DND-41 (cell line): ENCODE results near the gene GNPTG.

ENCODE experiments used
- ATAC-seq: fragments of 200-7000 bp; cut with Tn5 transposase; 3 replicates; pipeline ENCODE4 v1.9.1; 2021; ENCODE audit warnings: low read depth; ENCODE audit not compliant: insufficient read depth
- DNase-seq: peaks from one replicate; pipeline ENCODE4 v3.0.0-alpha.2; 2020
- H2AFZ ChIP-seq: 2 replicates; pipeline ENCODE4 v1.6.0; 2012; ENCODE audit warnings: low read depth, low read length
- H3K27ac ChIP-seq: 2 replicates; pipeline ENCODE4 v1.5.1; 2012; ENCODE audit warnings: low read length, inconsistent platforms
- H3K27me3 ChIP-seq: fragments of 200-600 bp; sonication (generic); 2 replicates; pipeline ENCODE4 v1.6.0; 2012; ENCODE audit warnings: low read length, mild to moderate bottlenecking, inconsistent platforms; ENCODE audit not compliant: insufficient read depth, poor library complexity
- H3K36me3 ChIP-seq: 2 replicates; pipeline ENCODE4 v1.5.1; 2012; ENCODE audit warnings: low read length, inconsistent platforms; ENCODE audit not compliant: insufficient read depth
- H3K4me1 ChIP-seq: 2 replicates; pipeline ENCODE4 v1.5.1; 2012; ENCODE audit warnings: mild to moderate bottlenecking, low read length; ENCODE audit not compliant: insufficient read depth
- H3K4me2 ChIP-seq: 2 replicates; pipeline ENCODE4 v1.6.0; 2012; ENCODE audit warnings: mild to moderate bottlenecking, moderate library complexity, low read length, inconsistent platforms; ENCODE audit not compliant: insufficient read depth
- H3K4me3 ChIP-seq, 2 experiments: fragments of 200-600 bp in 1 of 2; shearing (Covaris generic) in 1 of 2; 2 replicates each; pipeline ENCODE4 v1.5.1; 2012 to 2016; ENCODE audit warnings: inconsistent platforms in 2 of 2, low read length in 2 of 2, mild to moderate bottlenecking in 2 of 2, low read depth in 1 of 2, moderate library complexity in 1 of 2
- H3K79me2 ChIP-seq: 2 replicates; pipeline ENCODE4 v1.6.0; 2012; ENCODE audit warnings: low read length, inconsistent platforms; ENCODE audit not compliant: insufficient read depth
- H3K9ac ChIP-seq: 2 replicates; pipeline ENCODE4 v1.6.0; 2012; ENCODE audit warnings: low read depth, mild to moderate bottlenecking, inconsistent platforms, low read length, moderate library complexity
- H3K9me3 ChIP-seq: 2 replicates; pipeline ENCODE4 v1.5.1; 2012; ENCODE audit warnings: low read length, moderate library complexity, mild to moderate bottlenecking, inconsistent platforms; ENCODE audit not compliant: insufficient read depth, severe bottlenecking
- H4K20me1 ChIP-seq: 2 replicates; pipeline ENCODE4 v1.6.0; 2012; ENCODE audit warnings: low read length; ENCODE audit not compliant: insufficient read depth
- EZH2 ChIP-seq: IDR thresholded peaks from 3 replicates; pipeline ENCODE4 v1.6.1; 2012; ENCODE audit warnings: borderline replicate concordance, low read depth, mild to moderate bottlenecking, moderate library complexity, low read length, inconsistent platforms; ENCODE audit not compliant: severe bottlenecking
- TF ChIP-seq, protein P1 (sequence below): IDR thresholded peaks from 2 replicates; pipeline ENCODE4 v1.5.1; 2012; ENCODE audit warnings: borderline replicate concordance, low read length, moderate library complexity, mild to moderate bottlenecking; ENCODE audit not compliant: poor library complexity, severe bottlenecking; ENCODE audit errors: extremely low read depth

GNPTG gene

DNA sequence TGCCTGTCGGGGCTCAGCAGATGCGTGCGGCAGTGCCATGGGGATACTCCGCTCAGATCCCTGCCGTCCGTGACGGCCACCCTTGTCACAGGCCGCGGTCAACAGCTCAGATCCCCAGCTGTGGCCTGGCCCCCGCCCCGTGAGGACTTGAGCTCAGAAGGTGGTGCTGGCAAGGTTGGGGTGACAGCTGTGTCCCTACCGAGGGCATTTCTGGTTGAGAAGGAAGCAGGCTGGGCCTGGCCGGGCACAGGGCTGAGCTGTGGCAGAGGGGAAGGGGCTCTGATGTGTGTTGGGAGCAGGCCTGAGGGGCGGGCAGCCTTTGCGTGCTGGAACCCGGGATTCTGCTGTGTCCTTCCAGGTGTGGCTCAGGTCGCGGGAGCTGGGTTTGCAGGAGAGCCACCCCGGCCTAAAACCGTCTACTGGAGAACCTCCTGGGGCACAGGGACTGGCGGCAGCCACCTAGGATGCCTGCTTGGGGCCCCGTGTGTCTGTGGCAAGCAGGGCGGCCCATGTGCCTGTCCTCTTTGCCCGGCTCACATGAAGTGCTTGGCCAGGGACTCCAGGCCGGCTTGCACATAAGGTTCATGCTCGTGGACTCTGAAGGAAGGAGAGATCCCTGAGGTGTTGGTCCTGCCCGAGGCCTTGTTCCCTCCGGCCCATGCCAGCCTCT is 37.2 kb upstream of the GNPTG start:
- peak overlapping the region; percentile 8; the same call in 1 of the 2 replicates for H3K4me2 ChIP-seq
- no peaks in the 10 kb centered on the region for H3K27me3 ChIP-seq
- no peak overlapping the region for H2AFZ ChIP-seq
- H4K20me1 ChIP-seq, result peaks cover 96% of the 10 kb centered on the region
- H3K9me3 ChIP-seq, result no peaks in the 10 kb centered on the region
- H3K4me3 ChIP-seq, result no peak overlapping the region
- DNase-seq (no peak), ATAC-seq (no peak)
- peaks cover 95% of the 10 kb centered on the region for H3K36me3 ChIP-seq
- H3K79me2 ChIP-seq, result peaks cover 99% of the 10 kb centered on the region
- no peak overlapping the region for H3K9ac ChIP-seq
- TF ChIP-seq, protein P1, sequence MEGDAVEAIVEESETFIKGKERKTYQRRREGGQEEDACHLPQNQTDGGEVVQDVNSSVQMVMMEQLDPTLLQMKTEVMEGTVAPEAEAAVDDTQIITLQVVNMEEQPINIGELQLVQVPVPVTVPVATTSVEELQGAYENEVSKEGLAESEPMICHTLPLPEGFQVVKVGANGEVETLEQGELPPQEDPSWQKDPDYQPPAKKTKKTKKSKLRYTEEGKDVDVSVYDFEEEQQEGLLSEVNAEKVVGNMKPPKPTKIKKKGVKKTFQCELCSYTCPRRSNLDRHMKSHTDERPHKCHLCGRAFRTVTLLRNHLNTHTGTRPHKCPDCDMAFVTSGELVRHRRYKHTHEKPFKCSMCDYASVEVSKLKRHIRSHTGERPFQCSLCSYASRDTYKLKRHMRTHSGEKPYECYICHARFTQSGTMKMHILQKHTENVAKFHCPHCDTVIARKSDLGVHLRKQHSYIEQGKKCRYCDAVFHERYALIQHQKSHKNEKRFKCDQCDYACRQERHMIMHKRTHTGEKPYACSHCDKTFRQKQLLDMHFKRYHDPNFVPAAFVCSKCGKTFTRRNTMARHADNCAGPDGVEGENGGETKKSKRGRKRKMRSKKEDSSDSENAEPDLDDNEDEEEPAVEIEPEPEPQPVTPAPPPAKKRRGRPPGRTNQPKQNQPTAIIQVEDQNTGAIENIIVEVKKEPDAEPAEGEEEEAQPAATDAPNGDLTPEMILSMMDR, result no peak
- no peak for TF ChIP-seq EZH2
- H3K27ac ChIP-seq, result no peak overlapping the region
- peaks cover 34% of the 10 kb centered on the region for H3K4me1 ChIP-seq

DNA sequence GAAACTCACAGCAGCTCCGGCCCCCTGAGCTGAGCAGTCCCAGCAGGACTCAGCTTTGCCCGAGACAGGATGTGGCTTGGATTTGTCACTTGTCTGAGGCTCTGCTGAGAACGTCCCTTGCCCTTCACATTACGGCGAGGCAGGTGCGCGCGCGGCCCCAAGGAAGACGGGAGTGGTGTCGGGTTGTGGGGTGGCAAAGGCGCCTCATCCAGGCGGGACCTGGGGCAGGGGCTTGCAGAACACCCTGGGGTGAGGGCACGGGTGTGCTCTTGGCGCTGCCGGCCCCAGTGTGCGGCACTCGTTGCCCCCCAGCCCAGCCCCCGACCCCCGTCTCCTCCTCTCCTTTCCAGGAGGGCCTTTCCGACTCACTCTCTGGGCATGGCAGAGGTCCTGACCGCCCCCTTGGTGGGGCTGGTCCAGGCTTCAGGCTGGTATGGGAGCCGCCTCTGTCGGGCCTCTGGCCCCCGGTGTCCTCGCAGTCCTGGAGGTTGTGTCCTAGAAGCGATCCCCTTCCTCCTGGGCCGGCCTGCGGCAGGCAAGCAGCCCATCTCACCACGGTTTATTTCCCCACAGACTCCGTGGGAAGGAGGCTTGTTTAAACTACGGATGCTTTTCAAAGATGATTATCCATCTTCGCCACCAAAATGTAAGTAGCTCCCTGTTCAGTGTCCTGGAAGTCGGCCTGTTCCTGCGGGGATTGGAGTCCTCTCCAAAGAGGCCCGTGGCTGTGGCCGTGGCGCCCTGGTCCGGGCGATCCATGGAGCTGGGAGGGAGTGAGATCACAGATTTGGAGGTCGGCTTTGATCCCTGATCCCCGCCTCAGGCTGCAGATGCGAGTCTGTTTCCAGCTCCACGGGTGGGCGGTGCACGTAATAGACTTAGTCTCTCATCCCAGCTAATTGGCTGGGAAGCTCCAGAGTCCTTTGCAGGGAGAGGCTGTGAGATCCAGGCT is 36.4 kb upstream of the GNPTG start:
- Histone ChIP-seq H3K9me3 (no peaks in the 10 kb centered on the region), H3K9ac (no peak overlapping the region), H3K27me3 (no peaks in the 10 kb centered on the region), H3K79me2 (peaks cover 99% of the 10 kb centered on the region), H4K20me1 (peaks cover 98% of the 10 kb centered on the region), H3K27ac (no peak overlapping the region), H3K4me2 (no peak overlapping the region), H3K4me3 (no peak overlapping the region), H2AFZ (no peak overlapping the region), H3K4me1 (peaks cover 34% of the 10 kb centered on the region), H3K36me3 (peaks cover 99% of the 10 kb centered on the region)
- DNase-seq, result no peak
- no peak for ATAC-seq
- TF ChIP-seq, protein P1, result no peak
- no peak for TF ChIP-seq EZH2

DNA sequence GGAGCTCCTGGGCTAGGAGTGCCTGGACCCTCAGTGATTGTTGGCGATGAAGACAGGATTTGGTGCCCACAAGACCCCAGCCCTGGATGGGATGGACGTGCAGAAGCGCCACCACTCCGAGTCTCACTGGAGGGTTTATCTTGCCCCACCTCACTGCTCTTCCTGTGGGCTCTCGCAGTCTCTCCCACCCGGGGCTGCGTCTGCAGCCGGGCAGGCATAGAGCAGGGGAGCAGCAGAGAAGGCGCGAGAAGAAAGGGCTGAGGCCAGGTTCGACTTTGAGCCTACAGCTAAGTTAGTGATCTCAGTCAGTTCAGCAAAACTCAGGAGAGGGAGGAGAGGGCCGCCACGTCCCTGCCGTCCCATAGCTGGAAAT is 35.7 kb upstream of the GNPTG start:
- Histone ChIP-seq H3K27ac (no peak overlapping the region), H4K20me1 (peaks cover 98% of the 10 kb centered on the region), H3K4me2 (no peak overlapping the region), H2AFZ (no peak overlapping the region), H3K4me3 (no peak overlapping the region), H3K79me2 (peaks cover 96% of the 10 kb centered on the region), H3K4me1 (peaks cover 27% of the 10 kb centered on the region), H3K9me3 (no peaks in the 10 kb centered on the region), H3K9ac (no peak overlapping the region), H3K36me3 (peaks cover 99% of the 10 kb centered on the region), H3K27me3 (no peaks in the 10 kb centered on the region)
- no peak for TF ChIP-seq EZH2
- TF ChIP-seq, protein P1, result no peak
- no peak for ATAC-seq
- no peak for DNase-seq
